Transverse colon (tissue), 4 donors: ENCODE measurements around the gene UTP11. TPM values are rescaled to one million over a fixed set of nuclear protein-coding genes. Genes with fewer than 3 reads are reported as not detected.

Source experiments
- DNase-seq: peaks from one replicate; pipeline ENCODE4 v3.0.0-alpha.2; 2019
- H3K27ac ChIP-seq, 4 donors: fragments of 200-600 bp; sonication (generic); 2 replicates each; pipeline ENCODE4 v1.5.1; 2016 to 2018; ENCODE audit warnings: inconsistent platforms in 4 of 4
- H3K27me3 ChIP-seq: fragments of 200-600 bp; sonication (generic); 2 replicates; pipeline ENCODE4 v1.5.1; 2017; ENCODE audit warnings: inconsistent platforms
- H3K36me3 ChIP-seq, 4 donors: fragments of 200-600 bp; sonication (generic); 2 replicates each; pipeline ENCODE4 v1.5.1; 2017 to 2019; ENCODE audit warnings: inconsistent platforms in 4 of 4
- H3K4me1 ChIP-seq, 4 donors: fragments of 200-600 bp; sonication (generic); 2 replicates each; pipeline ENCODE4 v1.5.1; 2017 to 2020; ENCODE audit warnings: inconsistent platforms in 4 of 4
- H3K4me3 ChIP-seq, 4 donors: fragments of 200-600 bp; sonication (generic); 1 replicate in 1 of 4; 2 replicates in 3 of 4; pipeline versions ENCODE4 v1.5.1 to v1.6.1; 2017 to 2019; ENCODE audit warnings: inconsistent platforms in 4 of 4
- H3K9me3 ChIP-seq, 2 donors: fragments of 200-600 bp; sonication (generic); 2 replicates each; pipeline ENCODE4 v1.5.1; 2017 to 2019; ENCODE audit warnings: inconsistent platforms in 2 of 2
- CTCF ChIP-seq, 5 experiments: fragments of 200-600 bp in 3 of 5; fragments of 450-650 bp in 2 of 5; sonication (generic) in 3 of 5; IDR thresholded peaks; 1 replicate in 2 of 5; 2 replicates in 3 of 5; pipeline ENCODE4 v1.5.1; 2016 to 2017; ENCODE audit warnings: antibody characterized with exemption in 5 of 5, inconsistent platforms in 3 of 5, mild to moderate bottlenecking in 2 of 5, moderate library complexity in 1 of 5
- EP300 ChIP-seq: sonication (generic); formaldehyde crosslinking; IDR thresholded peaks from one replicate; pipeline ENCODE4 v1.6.1; 2017; ENCODE audit warnings: antibody characterized with exemption, low read depth
- POLR2A ChIP-seq: fragments of 450-650 bp; IDR thresholded peaks from one replicate; pipeline ENCODE4 v1.6.1; 2016; ENCODE audit warnings: antibody characterized with exemption, mild to moderate bottlenecking, moderate library complexity
- POLR2AphosphoS5 ChIP-seq, 3 donors: sonication (generic); formaldehyde crosslinking; IDR thresholded peaks; one replicate each; pipeline ENCODE4 v1.6.1; 2016; ENCODE audit warnings: antibody characterized with exemption in 3 of 3
- WGBS, 2 donors: methylation state at CpG; one replicate each; pipeline ENCODE4 v1.1.5; 2018; ENCODE audit warnings: low coverage in 1 of 2; 5-methylcytosine and 5-hydroxymethylcytosine counted together
- in situ Hi-C, 4 donors: fragments of 200-750 bp; cut with MboI; loops; one replicate each; pipeline versions ENCODE4 v1.15.0 to v1.15.1; 2017; ENCODE audit warnings: low sequenced_read_pairs in 3 of 4, low pct_ligation_motif_present in 1 of 4, low pct_unique_long_range_greater_than_20kb in 1 of 4
- intact Hi-C: fragments of 100-400 bp; cut with DNase I; formaldehyde crosslinking; loops from one replicate; pipeline ENCODE4 v1.15.1; 2023; ENCODE audit warnings: low total_unique reads
- total RNA-seq, 4 donors: library from RNA; depleted of rRNA; stranded (reverse); fragments of >200 nt; gene quantifications; one replicate each; pipeline ENCODE4 v1.1.0, GENCODE V29; 2016

The UTP11 gene
- total RNA-seq, 4 donors from 2014 or later, result 3.2 to 22.2 (median 15.3) TPM

GRCh38 chr1:38062361-38063288 lies 50.1 kb downstream of the UTP11 start:
- Histone ChIP-seq H3K36me3 (no peaks in the 10 kb centered on the region), H3K4me3 (no peak overlapping the region), H3K27ac (no peak overlapping the region), H3K9me3 (no peaks in the 10 kb centered on the region), H3K27me3 (no peaks in the 10 kb centered on the region), H3K4me1 (no peaks in the 10 kb centered on the region)
- intact Hi-C loops (no loop called here), in situ Hi-C loops (loop anchor here in 1 of 4 donors (25.0 kb wide), 1 partner anchor 750 kb away; no protein-coding TSS in a partner anchor)
- WGBS, 2 donors, result 74 to 89% methylated on average over 3 to 6 of the region's 6 CpGs
- no peak for TF ChIP-seq EP300
- no peak for TF ChIP-seq POLR2AphosphoS5 (IDR thresholded peaks at IDR 0.05)
- no peak for TF ChIP-seq POLR2A
- no peak for TF ChIP-seq CTCF (IDR thresholded peaks at IDR 0.05)
- no peak for DNase-seq

GRCh38 chr1:38063616-38064015 lies 51.1 kb downstream of the UTP11 start:
- Histone ChIP-seq H3K9me3 (no peaks in the 10 kb centered on the region), H3K27ac (no peak overlapping the region), H3K27me3 (peaks cover 8% of the 10 kb centered on the region), H3K4me1 (no peaks in the 10 kb centered on the region), H3K36me3 (no peaks in the 10 kb centered on the region), H3K4me3 (no peak overlapping the region)
- intact Hi-C loops, result no loop called here
- TF ChIP-seq EP300 (no peak), POLR2A (no peak), CTCF (IDR thresholded peaks at IDR 0.05) (no peak), POLR2AphosphoS5 (IDR thresholded peaks at IDR 0.05) (no peak)
- DNase-seq, result no peak
- in situ Hi-C loops, result loop anchor here in 1 of 4 donors (25.0 kb wide), 1 partner anchor 749 kb away; no protein-coding TSS in a partner anchor
- WGBS, 2 donors, result 88 to 100% methylated on average over 1 to 5 of the region's 5 CpGs

- no peaks in the 10 kb centered on the region for H3K36me3 ChIP-seq
- intact Hi-C loops, result no loop called here
- WGBS, 2 donors, result 77 to 80% methylated on average over 1 to 8 of the region's 11 CpGs
- H3K27me3 ChIP-seq, result peaks cover 14% of the 10 kb centered on the region
- H3K4me3 ChIP-seq, result no peak overlapping the region
- H3K27ac ChIP-seq, result no peak overlapping the region
- TF ChIP-seq POLR2A, result no peak
- no peak for TF ChIP-seq EP300
- no peak for TF ChIP-seq POLR2AphosphoS5 (IDR thresholded peaks at IDR 0.05)
- no peak for TF ChIP-seq CTCF (IDR thresholded peaks at IDR 0.05)
- H3K9me3 ChIP-seq, result no peaks in the 10 kb centered on the region
- H3K4me1 ChIP-seq, result no peaks in the 10 kb centered on the region
- no peak for DNase-seq
- in situ Hi-C loops, result loop anchor here in 1 of 4 donors (25.0 kb wide), 1 partner anchor 748 kb away; no protein-coding TSS in a partner anchor
Measured at GRCh38 chr1:38064197-38064903, 51.8 kb downstream of the UTP11 start.
